Tibial nerve (tissue), 4 donors: ENCODE measurements around the gene PDCD6IP. TPM values are rescaled to one million over a fixed set of nuclear protein-coding genes. Genes with fewer than 3 reads are reported as not detected.

Experiments used
- DNase-seq, 2 donors: peaks; one replicate each; pipeline ENCODE4 v3.0.0-alpha.2; 2019; ENCODE audit warnings: low spot score in 2 of 2
- H3K27ac ChIP-seq, 4 donors: fragments of 200-600 bp; sonication (generic) in 3 of 4; one replicate each; pipeline ENCODE4 v1.5.1; 2017 to 2019; ENCODE audit warnings: mild to moderate bottlenecking in 1 of 4
- H3K27me3 ChIP-seq, 2 donors: fragments of 200-600 bp; sonication (generic) in 1 of 2; one replicate each; pipeline versions ENCODE4 v1.5.1 to v1.6.0; 2017 to 2019
- H3K36me3 ChIP-seq, 3 donors: fragments of 200-600 bp; sonication (generic); one replicate each; pipeline ENCODE4 v1.5.1; 2018 to 2019
- H3K4me1 ChIP-seq, 4 donors: fragments of 200-600 bp; sonication (generic) in 3 of 4; one replicate each; pipeline ENCODE4 v1.5.1; 2017 to 2019
- H3K4me3 ChIP-seq, 4 donors: fragments of 200-600 bp; sonication (generic) in 3 of 4; one replicate each; pipeline ENCODE4 v1.5.1; 2017 to 2019; ENCODE audit warnings: mild to moderate bottlenecking in 1 of 4, moderate library complexity in 1 of 4
- H3K9me3 ChIP-seq, 4 donors: fragments of 200-600 bp; sonication (generic) in 3 of 4; one replicate each; pipeline ENCODE4 v1.5.1; 2017 to 2019
- CTCF ChIP-seq, 5 experiments: fragments of 200-600 bp in 3 of 5; fragments of 450-650 bp in 2 of 5; sonication (generic) in 3 of 5; IDR thresholded peaks; one replicate each; pipeline ENCODE4 v1.5.1; 2016 to 2019; ENCODE audit warnings: antibody characterized with exemption in 5 of 5, mild to moderate bottlenecking in 3 of 5, moderate library complexity in 2 of 5
- EP300 ChIP-seq, 2 donors: sonication (generic); formaldehyde crosslinking; IDR thresholded peaks; one replicate each; pipeline ENCODE4 v1.6.1; 2017; ENCODE audit warnings: antibody characterized with exemption in 2 of 2, mild to moderate bottlenecking in 1 of 2
- POLR2A ChIP-seq, 2 donors: fragments of 450-650 bp; IDR thresholded peaks; one replicate each; pipeline ENCODE4 v1.6.1; 2017; ENCODE audit warnings: antibody characterized with exemption in 2 of 2, mild to moderate bottlenecking in 2 of 2, moderate library complexity in 2 of 2
- whole genome bisulfite sequencing, 2 donors: methylation state at CpG; one replicate each; pipeline ENCODE4 v1.1.5; 2018; 5-methylcytosine and 5-hydroxymethylcytosine counted together
- total RNA-seq, 4 donors: library from RNA; depleted of rRNA; stranded (reverse); fragments of >200 nt; gene quantifications; one replicate each; pipeline ENCODE4 v1.1.0, GENCODE V29; 2016

Gene PDCD6IP
- total RNA-seq, 4 donors from 2014 or later = 151 to 436 (median 259) TPM

- TF ChIP-seq POLR2A (IDR thresholded peaks at IDR 0.05) = no peak
- TF ChIP-seq CTCF (IDR thresholded peaks at IDR 0.05) = no peak
- no peak for TF ChIP-seq EP300 (IDR thresholded peaks at IDR 0.05)
Observed at GRCh38 chr3:33795856-33796536, 2.4 kb upstream of the PDCD6IP start.

GRCh38 chr3:33798113-33798417 is 365 bp upstream of the PDCD6IP start:
- H3K4me1 ChIP-seq = peaks cover 0 to 44% (median 21%) of the 10 kb centered on the region in 4 donors
- H3K27me3 ChIP-seq = no peaks in the 10 kb centered on the region
- H3K9me3 ChIP-seq = no peaks in the 10 kb centered on the region
- peak overlapping the region; percentile 89 to 96 (median 94) for H3K27ac ChIP-seq
- 0 to 1% methylated on average over 9 of the region's 9 CpGs for WGBS, 2 donors
- H3K36me3 ChIP-seq = peaks cover 0 to 5% (median 0%) of the 10 kb centered on the region in 3 donors
- H3K4me3 ChIP-seq = peak overlapping the region; percentile 69 to 85 (median 78)
- DNase-seq = no peak
- no peak for TF ChIP-seq CTCF (IDR thresholded peaks at IDR 0.05)
- no peak for TF ChIP-seq EP300 (IDR thresholded peaks at IDR 0.05)
- no peak for TF ChIP-seq POLR2A (IDR thresholded peaks at IDR 0.05)

More at GRCh38 chr3:33795856-33796536, 2.4 kb upstream of the PDCD6IP start:
- H3K36me3 ChIP-seq = no peaks in the 10 kb centered on the region
- H3K27me3 ChIP-seq = no peaks in the 10 kb centered on the region
- no peak for DNase-seq
- no peak overlapping the region for H3K4me3 ChIP-seq
- 97% methylated on average over 3 of the region's 3 CpGs for WGBS, 2 donors
- H3K4me1 ChIP-seq = peaks cover 0 to 27% (median 19%) of the 10 kb centered on the region in 4 donors
- H3K9me3 ChIP-seq = no peaks in the 10 kb centered on the region
- no peak overlapping the region for H3K27ac ChIP-seq

GRCh38 chr3:33799202-33799551 is 747 bp downstream of the PDCD6IP start:
- TF ChIP-seq CTCF (IDR thresholded peaks at IDR 0.05) = no peak
- no peak for TF ChIP-seq POLR2A (IDR thresholded peaks at IDR 0.05)
- no peak for TF ChIP-seq EP300 (IDR thresholded peaks at IDR 0.05)
- 16 to 19% methylated on average over 3 of the region's 3 CpGs for WGBS, 2 donors
- Histone ChIP-seq H3K4me3 (peak overlapping the region; percentile 69 to 85 (median 78)), H3K4me1 (peaks cover 0 to 44% (median 21%) of the 10 kb centered on the region in 4 donors), H3K27ac (peak overlapping the region; percentile 89 to 96 (median 94)), H3K36me3 (peaks cover 0 to 16% (median 0%) of the 10 kb centered on the region in 3 donors), H3K9me3 (no peaks in the 10 kb centered on the region), H3K27me3 (no peaks in the 10 kb centered on the region)
- DNase-seq = no peak

GRCh38 chr3:33803252-33803651 is 4.8 kb downstream of the PDCD6IP start:
- WGBS, 2 donors = 87 to 95% methylated on average over 1 of the region's 1 CpG
- TF ChIP-seq EP300 (IDR thresholded peaks at IDR 0.05) (no peak), CTCF (IDR thresholded peaks at IDR 0.05) (no peak), POLR2A (IDR thresholded peaks at IDR 0.05) (no peak)
- no peaks in the 10 kb centered on the region for H3K27me3 ChIP-seq
- peaks cover 0 to 17% (median 0%) of the 10 kb centered on the region in 3 donors for H3K36me3 ChIP-seq
- H3K27ac ChIP-seq = no peak overlapping the region
- H3K4me1 ChIP-seq = peaks cover 0 to 48% (median 25%) of the 10 kb centered on the region in 4 donors
- no peaks in the 10 kb centered on the region for H3K9me3 ChIP-seq
- no peak overlapping the region for H3K4me3 ChIP-seq
- DNase-seq = no peak

DNA sequence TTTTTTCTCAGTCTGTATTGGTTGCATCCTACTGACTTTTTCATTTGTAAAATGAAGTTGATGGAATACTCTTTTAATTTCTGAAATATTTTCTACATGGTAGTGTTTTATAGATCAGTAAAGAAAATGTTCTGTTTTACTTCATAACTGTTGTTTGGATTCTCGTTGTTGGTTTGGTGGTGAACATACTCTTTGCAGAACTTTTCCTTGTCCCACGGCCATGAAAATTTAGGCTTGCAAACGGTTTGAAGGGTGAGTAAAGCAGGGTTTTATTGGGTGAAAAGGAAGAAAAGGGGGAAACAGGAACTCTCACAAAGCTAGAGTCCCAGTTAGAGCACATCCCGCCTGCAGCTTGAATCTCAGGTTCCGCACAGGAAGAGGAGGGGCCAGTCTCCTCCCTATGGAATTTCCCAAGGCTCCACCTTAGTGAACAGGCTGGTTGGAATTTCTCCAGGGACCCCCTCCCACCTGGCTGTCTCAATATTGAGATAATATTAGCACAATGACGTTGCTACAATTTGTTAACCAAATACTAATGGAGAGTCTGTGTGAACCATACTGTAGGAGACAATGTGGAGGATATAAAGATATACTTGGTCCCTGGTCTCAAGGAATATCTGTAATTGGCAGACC is 5.6 kb downstream of the PDCD6IP start:
- no peaks in the 10 kb centered on the region for H3K27me3 ChIP-seq
- no peak for TF ChIP-seq EP300 (IDR thresholded peaks at IDR 0.05)
- no peak for TF ChIP-seq POLR2A (IDR thresholded peaks at IDR 0.05)
- no peak for TF ChIP-seq CTCF (IDR thresholded peaks at IDR 0.05)
- peaks cover 0 to 17% (median 0%) of the 10 kb centered on the region in 3 donors for H3K36me3 ChIP-seq
- H3K4me3 ChIP-seq = no peak overlapping the region
- DNase-seq = no peak
- 84 to 91% methylated on average over 6 of the region's 6 CpGs for WGBS, 2 donors
- H3K9me3 ChIP-seq = no peaks in the 10 kb centered on the region
- H3K4me1 ChIP-seq = peaks cover 0 to 50% (median 25%) of the 10 kb centered on the region in 4 donors
- H3K27ac ChIP-seq = no peak overlapping the region
